GM12878 (cell line): ENCODE data around the gene COMT. TPM values are rescaled to one million over a fixed set of nuclear protein-coding genes. Genes with fewer than 3 reads are reported as not detected.

ENCODE experiments used
- ATAC-seq: fragments of 200-7000 bp; cut with Tn5 transposase; 3 replicates; pipeline ENCODE4 v1.9.1; 2020; ENCODE audit warnings: mild to moderate bottlenecking, moderate library complexity
- BruUV-seq: library from RNA; stranded (reverse); fragments of 400-500 nt; replicated peaks from 2 replicates; lab custom pipeline; 2021; lab: Mats Ljungman, UMichigan
- CTCF ChIA-PET: fragments of 300-600 bp; sonication (Branson Sonifier 250); formaldehyde crosslinking; extraction: SDS; loops from one replicate; lab custom pipeline; 2021; ENCODE audit warnings: inconsistent platforms; lab: Yijun Ruan, JAX
- POLR2A ChIA-PET: fragments of 350-600 bp; formaldehyde crosslinking; extraction: SDS; loops from one replicate; lab custom pipeline; 2021; ENCODE audit warnings: inconsistent platforms; lab: Charles Lee
- RAD21 ChIA-PET: fragments of 300-600 bp; sonication (Branson Sonifier 250); formaldehyde crosslinking; loops from one replicate; lab custom pipeline; 2023; ENCODE audit warnings: antibody characterized with exemption; ENCODE audit not compliant: unreplicated experiment; lab: Charles Lee
- SMC1A ChIA-PET: fragments of 300-600 bp; sonication (Branson Sonifier 250); formaldehyde crosslinking; loops from one replicate; lab custom pipeline; 2023; ENCODE audit not compliant: unreplicated experiment, uncharacterized antibody; lab: Charles Lee
- DNase-seq: peaks from one replicate; pipeline ENCODE4 v3.0.0-alpha.2; 2011; ENCODE audit warnings: low read depth, low spot score
- FAIRE-seq: peaks from 3 replicates; lab custom pipeline; 2011; peaks lifted over from hg19 to GRCh38; lab: Jason Lieb, UNC
- H2AFZ ChIP-seq: 2 replicates; pipeline ENCODE4 v1.6.0; 2011; ENCODE audit warnings: low read depth, low read length, control low read depth; ENCODE audit not compliant: control insufficient read depth
- H3K27ac ChIP-seq: 2 replicates; pipeline ENCODE4 v1.5.1; 2011; ENCODE audit warnings: control low read depth; ENCODE audit not compliant: control insufficient read depth, insufficient read depth
- H3K27me3 ChIP-seq, 2 experiments: replicated peaks in 1 of 2; 2 replicates each; pipeline versions ENCODE4 v1.6.0 to v1.6.1; 2011; ENCODE audit warnings: low read length in 1 of 2; ENCODE audit not compliant: control insufficient read depth in 2 of 2, insufficient read depth in 2 of 2
- H3K36me3 ChIP-seq, 2 experiments: 2 replicates each; pipeline ENCODE4 v1.5.1; 2011; ENCODE audit warnings: low read length in 1 of 2; ENCODE audit not compliant: control insufficient read depth in 2 of 2, insufficient read depth in 2 of 2
- H3K4me1 ChIP-seq: 2 replicates; pipeline ENCODE4 v1.6.1; 2011; ENCODE audit warnings: mild to moderate bottlenecking, low read length, moderate library complexity, mixed read lengths; ENCODE audit not compliant: control insufficient read depth, insufficient read depth
- H3K4me2 ChIP-seq: 2 replicates; pipeline ENCODE4 v1.6.0; 2011; ENCODE audit warnings: control low read depth; ENCODE audit not compliant: control insufficient read depth, insufficient read depth
- H3K4me3 ChIP-seq: fragments of 200-600 bp; sonication (generic); 2 replicates; pipeline ENCODE4 v1.5.1; 2016
- H3K79me2 ChIP-seq: 2 replicates; pipeline ENCODE4 v1.6.0; 2011; ENCODE audit warnings: low read length; ENCODE audit not compliant: control insufficient read depth, insufficient read depth
- H3K9ac ChIP-seq: 2 replicates; pipeline ENCODE4 v1.8.0; 2011; ENCODE audit warnings: low read length, control low read depth, mixed read lengths; ENCODE audit not compliant: control insufficient read depth, insufficient read depth
- H3K9me3 ChIP-seq: replicated peaks from 3 replicates; pipeline ENCODE4 v1.5.1; 2011; ENCODE audit warnings: mild to moderate bottlenecking, low read length; ENCODE audit not compliant: control insufficient read depth, insufficient read depth
- H4K20me1 ChIP-seq: 2 replicates; pipeline ENCODE4 v1.6.0; 2011; ENCODE audit not compliant: control insufficient read depth, insufficient read depth
- ATF2 ChIP-seq: IDR thresholded peaks from 2 replicates; pipeline ENCODE4 v1.6.1; 2012; ENCODE audit warnings: low read length, inconsistent platforms
- ATF3 ChIP-seq: IDR thresholded peaks from 2 replicates; pipeline ENCODE4 v1.6.1; 2011; ENCODE audit warnings: low read depth, mild to moderate bottlenecking, low read length, moderate library complexity, borderline replicate concordance; ENCODE audit errors: extremely low read depth
- BACH1 ChIP-seq: fragments of 450-650 bp; IDR thresholded peaks from 2 replicates; pipeline ENCODE4 v1.6.1; 2017; ENCODE audit warnings: mild to moderate bottlenecking, borderline replicate concordance
- BHLHE40 ChIP-seq, 2 experiments: fragments of 450-650 bp in 1 of 2; IDR thresholded peaks; 2 replicates each; pipeline ENCODE4 v1.6.1; 2011 to 2017; ENCODE audit warnings: low read depth in 2 of 2, borderline replicate concordance in 1 of 2, improper control_type of control experiment in 1 of 2, low read length in 1 of 2, mild to moderate bottlenecking in 1 of 2
- BRCA1 ChIP-seq: IDR thresholded peaks from 2 replicates; pipeline ENCODE4 v1.6.1; 2011; ENCODE audit warnings: low read depth, low read length, improper control_type of control experiment
- CBX5 ChIP-seq: sonication (generic); IDR thresholded peaks from 2 replicates; pipeline ENCODE4 v1.6.1; 2016; ENCODE audit warnings: low read depth, moderate library complexity, mild to moderate bottlenecking, inconsistent platforms
- ETV6 ChIP-seq, 2 experiments: fragments of 450-650 bp in 1 of 2; IDR thresholded peaks in 1 of 2; conservative IDR thresholded peaks in 1 of 2; 2 replicates each; pipeline ENCODE4 v1.6.1; 2014; ENCODE audit warnings: antibody characterized with exemption in 1 of 2, borderline replicate concordance in 1 of 2, low read depth in 1 of 2, mild to moderate bottlenecking in 1 of 2, moderate library complexity in 1 of 2
- GATAD2B ChIP-seq: fragments of 450-650 bp; conservative IDR thresholded peaks from 2 replicates; pipeline ENCODE4 v1.6.1; 2017; ENCODE audit warnings: low read depth, mild to moderate bottlenecking, moderate library complexity
- LARP7 ChIP-seq: fragments of 450-650 bp; IDR thresholded peaks from 2 replicates; pipeline ENCODE4 v1.6.1; 2017; ENCODE audit warnings: mild to moderate bottlenecking
- MAX ChIP-seq: IDR thresholded peaks from 2 replicates; pipeline ENCODE4 v1.6.1; 2012; ENCODE audit warnings: low read depth, low read length, improper control_type of control experiment
- PML ChIP-seq: IDR thresholded peaks from 2 replicates; pipeline ENCODE4 v1.6.1; 2012; ENCODE audit warnings: low read length, inconsistent platforms
- REST ChIP-seq: IDR thresholded peaks from 2 replicates; pipeline ENCODE4 v1.6.1; 2012; ENCODE audit warnings: mild to moderate bottlenecking, low read depth, low read length
- SRF ChIP-seq, 2 experiments: IDR thresholded peaks; 2 replicates each; pipeline ENCODE4 v1.6.1; 2011; ENCODE audit warnings: low read depth in 2 of 2, low read length in 2 of 2, mild to moderate bottlenecking in 1 of 2, moderate library complexity in 1 of 2
- TBL1XR1 ChIP-seq: IDR thresholded peaks from 2 replicates; pipeline ENCODE4 v1.6.1; 2012; ENCODE audit warnings: low read depth, low read length, improper control_type of control experiment
- YY1 ChIP-seq: IDR thresholded peaks from 2 replicates; pipeline ENCODE4 v1.6.1; 2011; ENCODE audit warnings: low read depth, mild to moderate bottlenecking, low read length
- ZNF207 ChIP-seq: fragments of 450-650 bp; IDR thresholded peaks from 2 replicates; pipeline ENCODE4 v1.6.1; 2014; ENCODE audit warnings: antibody characterized with exemption, mild to moderate bottlenecking, borderline replicate concordance
- WGBS: methylation state at CpG from one replicate; pipeline ENCODE4 v1.1.6; 2016; ENCODE audit warnings: low lambda C conversion rate; ENCODE audit not compliant: insufficient replicate concordance, insufficient coverage; ENCODE audit errors: missing lambda C conversion rate; 5-methylcytosine and 5-hydroxymethylcytosine counted together
- in situ Hi-C: fragments of 300-500 bp; cut with MboI; formaldehyde crosslinking; loops from 9 replicates; pipeline ENCODE4 v1.14.3; 2018; ENCODE audit warnings: mixed read lengths
- intact Hi-C: fragments of 100-400 bp; cut with micrococcal nuclease; formaldehyde crosslinking; loops from one replicate; pipeline ENCODE4 v1.14.2; 2022; ENCODE audit not compliant: unreplicated experiment
- polyA plus RNA-seq, 11 experiments: library from polyadenylated mRNA; depleted of rRNA in 4 of 11; unstranded in 6 of 11; stranded (reverse) in 5 of 11; fragments of >200 nt; fragmentation: Nextera tagmentation in 4 of 11; fragmentation: Illumina TruSeq in 1 of 11; extraction: Ambion mirVana in 4 of 11; extraction: Trizol in 1 of 11; gene quantifications; 1 replicate in 1 of 11; 2 replicates in 10 of 11; pipeline versions ENCODE4 v1.2.1 to v1.2.3, GENCODE V29; 2011 to 2016; ENCODE audit warnings: inconsistent platforms in 2 of 11, missing spikeins in 2 of 11, low read depth in 1 of 11
- total RNA-seq, 4 experiments: library from RNA; depleted of rRNA in 3 of 4; stranded (reverse); fragments of >200 nt in 3 of 4; fragmentation: Illumina TruSeq in 1 of 4; extraction: Trizol in 1 of 4; gene quantifications; 2 replicates each; pipeline versions ENCODE4 v1.2.1 to v1.2.3, GENCODE V29; 2013 to 2021

Gene COMT
- total and polyA plus RNA-seq, 10 of the 15 experiments (the other 5 are each of a cell fraction or from before 2014, with no cell fraction given): 4.5 to 152 (median 66.1) TPM

- no peak for ATAC-seq
- ChIA-PET POLR2A (no interaction called here), RAD21 (no interaction called here), SMC1A (no interaction called here), CTCF (no interaction called here)
- WGBS: 34% methylated on average over 16 of the region's 16 CpGs
- BruUV-seq: no TSS peak
- no peak overlapping the region for H3K4me3 ChIP-seq
- H3K4me2 ChIP-seq: no peak overlapping the region
- intact Hi-C loops: no loop called here
- TF ChIP-seq TBL1XR1 (no peak), LARP7 (no peak), CBX5 (no peak), MAX (no peak), PML (no peak), BHLHE40 (IDR thresholded peaks at IDR 0.05; ENCODE audit: borderline replicate concordance in 1 of 2, low read depth in 2 of 2, low read length in 1 of 2) (no peak), REST (no peak), BRCA1 (no peak), YY1 (no peak), ETV6 (conservative IDR thresholded peaks at IDR 0.05 in 1 of 2, IDR thresholded peaks at IDR 0.05 in 1 of 2; ENCODE audit: borderline replicate concordance in 1 of 2, low read depth in 1 of 2) (no peak), BACH1 (no peak), ATF2 (no peak), ATF3 (no peak), ZNF207 (no peak), GATAD2B (no peak), SRF (IDR thresholded peaks at IDR 0.05; ENCODE audit: low read depth in 2 of 2, low read length in 2 of 2) (no peak)
- TF ChIP-seq, all 136 proteins: peak for 0
- H3K4me1 ChIP-seq: no peaks in the 10 kb centered on the region
- no peaks in the 10 kb centered on the region for H4K20me1 ChIP-seq
- DNase-seq (no peak), FAIRE-seq (no peak)
- no peaks in the 10 kb centered on the region for H3K79me2 ChIP-seq
- in situ Hi-C loops: no loop called here
- H3K27ac ChIP-seq: no peak overlapping the region
- peaks cover 0 to 2% of the 10 kb centered on the region in 2 experiments; a peak in 3 of 4 replicates for H3K27me3 ChIP-seq
- no peak overlapping the region for H3K9ac ChIP-seq
- no peaks in the 10 kb centered on the region for H3K36me3 ChIP-seq
- H2AFZ ChIP-seq: no peak overlapping the region
- peaks cover 1% of the 10 kb centered on the region; the same call in 2 of the 3 replicates for H3K9me3 ChIP-seq
Observed at GRCh38 chr22:19998232-19998951, 56.8 kb downstream of the COMT start.
